ENCODE measurements around the gene GALNT10. TPM values are rescaled to one million over a fixed set of nuclear protein-coding genes. Genes with fewer than 3 reads are reported as not detected.

Gene GALNT10
- total RNA-seq, 2 donors from 2014 or later: 21.7 to 27.1 TPM

GRCh38 chr5:154276973-154277331, 86.4 kb downstream of the GALNT10 start:
- TF ChIP-seq POLR2A (IDR thresholded peaks at IDR 0.05): no peak
- no peak for TF ChIP-seq POLR2AphosphoS5 (IDR thresholded peaks at IDR 0.05)
- no peak for TF ChIP-seq CTCF (IDR thresholded peaks at IDR 0.05)
- no peak for DNase-seq (ENCODE audit: low spot score)
- intact Hi-C loops (cut with DNase I): loop anchor here (10.0 kb wide), 1 partner anchor 98 kb away; no protein-coding TSS in a partner anchor
- H3K36me3 ChIP-seq: no peaks in the 10 kb centered on the region
- H3K27me3 ChIP-seq (replicated peaks; ENCODE audit: insufficient read depth): no peaks in the 10 kb centered on the region
- no peaks in the 10 kb centered on the region for H3K4me1 ChIP-seq (replicated peaks)
- H3K4me3 ChIP-seq: no peak overlapping the region
- H3K27ac ChIP-seq: no peak overlapping the region
- WGBS: 43% methylated on average over 1 of the region's 1 CpG
- H3K9me3 ChIP-seq: no peaks in the 10 kb centered on the region

- no peak for DNase-seq (ENCODE audit: low spot score)
- Histone ChIP-seq H3K27ac (no peak overlapping the region), H3K4me3 (no peak overlapping the region), H3K27me3 (replicated peaks; ENCODE audit: insufficient read depth) (no peaks in the 10 kb centered on the region), H3K36me3 (no peaks in the 10 kb centered on the region), H3K4me1 (replicated peaks) (no peaks in the 10 kb centered on the region), H3K9me3 (no peaks in the 10 kb centered on the region)
- WGBS: 11% methylated on average over 1 of the region's 1 CpG
- intact Hi-C loops (cut with DNase I): loop anchor here (10.0 kb wide), 1 partner anchor 97 kb away; no protein-coding TSS in a partner anchor
- TF ChIP-seq POLR2AphosphoS5 (IDR thresholded peaks at IDR 0.05): no peak
- TF ChIP-seq POLR2A (IDR thresholded peaks at IDR 0.05): no peak
- TF ChIP-seq CTCF (IDR thresholded peaks at IDR 0.05): no peak
Measured at GRCh38 chr5:154277499-154277898, 87.0 kb downstream of the GALNT10 start.

DNA sequence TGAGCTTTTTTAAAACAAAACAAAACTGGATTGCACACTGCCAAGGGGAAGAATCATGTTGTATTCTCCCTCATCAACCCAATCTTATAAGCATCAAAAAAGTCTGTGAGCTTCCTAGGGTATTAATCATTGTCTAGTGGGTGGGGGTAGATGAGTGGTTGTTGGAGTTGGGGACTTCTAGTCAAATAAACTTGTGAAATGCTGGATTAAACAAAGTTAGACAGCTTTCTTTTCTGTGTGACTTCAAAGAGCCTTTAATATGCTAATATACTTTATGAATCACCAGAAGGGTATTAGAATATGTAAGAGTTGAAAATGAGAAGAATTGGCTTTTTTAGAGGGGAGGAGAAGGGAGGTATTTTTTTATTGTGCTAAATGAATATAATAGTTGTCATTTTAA, 87.7 kb downstream of the GALNT10 start:
- no peak overlapping the region for H3K27ac ChIP-seq
- intact Hi-C loops (cut with DNase I): loop anchor here (10.0 kb wide), 1 partner anchor 97 kb away; no protein-coding TSS in a partner anchor

GRCh38 chr5:154278908-154279307, 88.4 kb downstream of the GALNT10 start:
- TF ChIP-seq POLR2A (IDR thresholded peaks at IDR 0.05): no peak
- no peak for TF ChIP-seq POLR2AphosphoS5 (IDR thresholded peaks at IDR 0.05)
- TF ChIP-seq CTCF (IDR thresholded peaks at IDR 0.05): no peak
- no peak for DNase-seq (ENCODE audit: low spot score)
- no peaks in the 10 kb centered on the region for H3K27me3 ChIP-seq (replicated peaks; ENCODE audit: insufficient read depth)
- H3K36me3 ChIP-seq: no peaks in the 10 kb centered on the region
- H3K4me1 ChIP-seq (replicated peaks): no peaks in the 10 kb centered on the region
- intact Hi-C loops (cut with DNase I): loop anchor here (10.0 kb wide), 1 partner anchor 96 kb away; no protein-coding TSS in a partner anchor
- no peak overlapping the region for H3K4me3 ChIP-seq
- H3K9me3 ChIP-seq: no peaks in the 10 kb centered on the region
- no peak overlapping the region for H3K27ac ChIP-seq

More for the DNA sequence above, 87.7 kb downstream of the GALNT10 start:
- Histone ChIP-seq H3K27me3 (replicated peaks; ENCODE audit: insufficient read depth) (no peaks in the 10 kb centered on the region), H3K36me3 (no peaks in the 10 kb centered on the region), H3K9me3 (no peaks in the 10 kb centered on the region), H3K4me1 (replicated peaks) (no peaks in the 10 kb centered on the region), H3K4me3 (no peak overlapping the region)
- TF ChIP-seq POLR2A (IDR thresholded peaks at IDR 0.05) (no peak), POLR2AphosphoS5 (IDR thresholded peaks at IDR 0.05) (no peak), CTCF (IDR thresholded peaks at IDR 0.05) (no peak)
- DNase-seq (ENCODE audit: low spot score): no peak

GRCh38 chr5:154284433-154284832, 93.9 kb downstream of the GALNT10 start:
- H3K27me3 ChIP-seq (replicated peaks; ENCODE audit: insufficient read depth): no peaks in the 10 kb centered on the region
- WGBS: 86% methylated on average over 2 of the region's 2 CpGs
- intact Hi-C loops (cut with DNase I): no loop called here
- H3K9me3 ChIP-seq: no peaks in the 10 kb centered on the region
- H3K27ac ChIP-seq: no peak overlapping the region
- DNase-seq (ENCODE audit: low spot score): no peak
- H3K36me3 ChIP-seq: no peaks in the 10 kb centered on the region
- peaks cover 3% of the 10 kb centered on the region for H3K4me1 ChIP-seq (replicated peaks)
- H3K4me3 ChIP-seq: no peak overlapping the region
- no peak for TF ChIP-seq POLR2AphosphoS5 (IDR thresholded peaks at IDR 0.05)
- TF ChIP-seq CTCF (IDR thresholded peaks at IDR 0.05): no peak
- no peak for TF ChIP-seq POLR2A (IDR thresholded peaks at IDR 0.05)
